Measurements from ENCODE around the gene PTCH2. TPM values are rescaled to one million over a fixed set of nuclear protein-coding genes. Genes with fewer than 3 reads are reported as not detected.

The PTCH2 gene
- total RNA-seq, 1 donor from 2014 or later: 0.43 TPM

DNA sequence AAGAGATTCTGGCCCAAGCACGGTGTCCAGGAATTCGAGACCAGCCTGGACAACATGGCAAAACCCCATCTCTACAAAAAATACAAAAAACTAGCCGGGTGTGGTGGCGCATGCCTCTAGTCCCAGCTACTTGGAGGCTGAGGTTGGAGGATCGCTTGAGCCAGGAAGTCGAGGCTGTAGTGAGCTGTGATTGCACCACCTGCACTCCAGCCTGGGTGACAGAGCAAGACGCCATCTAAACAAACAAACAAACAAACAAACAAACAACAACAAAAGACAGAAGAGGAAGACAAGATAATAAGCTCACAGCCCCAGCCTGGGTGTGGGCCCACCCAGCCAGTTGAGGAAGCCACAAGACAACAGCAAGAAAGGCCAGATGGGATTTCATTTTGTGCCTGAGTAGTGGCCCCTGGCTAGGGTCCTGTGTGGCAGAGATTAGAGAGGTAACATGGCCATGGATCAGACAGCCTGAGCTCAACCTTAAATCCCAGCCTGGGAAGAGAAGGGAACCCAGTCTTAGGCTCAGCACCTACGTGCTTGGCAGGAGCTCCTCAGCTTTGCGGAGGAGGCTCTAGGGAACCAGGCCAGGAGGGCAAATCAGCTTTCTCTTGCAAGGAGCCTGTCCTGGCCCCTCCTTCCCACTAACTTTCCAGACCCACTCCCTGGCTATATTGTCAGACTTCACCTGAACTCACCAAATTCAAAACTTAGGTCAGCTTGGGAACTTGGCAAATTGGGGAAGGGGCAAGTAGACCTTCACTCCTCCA lies 50.1 kb downstream of the PTCH2 start:
- intact Hi-C loops (cut with DNase I): no loop called here
- ATAC-seq (no peak), DNase-seq (ENCODE audit: missing footprints) (no peak)

DNA sequence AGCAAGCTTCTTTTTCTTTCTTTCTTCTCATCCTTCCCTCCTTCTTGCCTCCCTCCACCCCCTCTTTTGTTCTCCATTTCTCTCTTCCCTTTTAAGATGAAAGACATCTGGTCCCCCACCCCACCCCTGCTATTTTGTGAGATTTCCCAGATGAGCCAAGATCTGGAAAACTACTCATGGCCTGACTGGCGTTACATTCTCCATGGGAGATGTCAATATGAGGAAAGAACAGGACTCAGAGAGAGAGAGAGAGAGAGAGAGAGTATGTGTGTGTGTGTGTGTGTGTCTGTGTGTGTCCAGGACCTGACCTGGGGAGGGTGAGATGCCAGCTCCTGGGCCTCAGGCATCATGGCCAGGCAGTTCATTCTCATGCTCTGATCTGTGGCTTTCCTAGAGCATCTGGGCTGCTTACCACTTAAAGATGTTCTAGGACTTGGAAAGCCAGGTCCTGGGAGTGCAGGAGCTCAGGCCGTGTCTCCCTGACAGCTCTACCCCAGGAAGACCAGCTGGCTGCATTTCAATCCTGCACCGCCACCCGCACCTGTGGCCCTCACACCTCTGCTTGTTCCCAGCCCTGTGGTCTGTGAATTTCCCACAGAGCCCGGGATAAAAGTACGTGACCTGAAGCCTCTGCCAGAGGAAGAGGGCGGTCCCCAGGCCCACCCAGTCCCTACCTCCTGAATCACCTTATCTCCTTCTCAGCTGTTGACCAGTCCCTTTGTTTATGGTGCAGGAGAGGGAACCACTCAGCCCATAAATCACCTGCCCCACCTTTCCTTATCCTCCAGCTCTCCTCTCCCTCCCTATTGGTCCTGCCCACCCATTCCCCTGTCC lies 51.9 kb downstream of the PTCH2 start:
- intact Hi-C loops (cut with DNase I): no loop called here
- DNase-seq (ENCODE audit: missing footprints) (no peak), ATAC-seq (no peak)

DNA sequence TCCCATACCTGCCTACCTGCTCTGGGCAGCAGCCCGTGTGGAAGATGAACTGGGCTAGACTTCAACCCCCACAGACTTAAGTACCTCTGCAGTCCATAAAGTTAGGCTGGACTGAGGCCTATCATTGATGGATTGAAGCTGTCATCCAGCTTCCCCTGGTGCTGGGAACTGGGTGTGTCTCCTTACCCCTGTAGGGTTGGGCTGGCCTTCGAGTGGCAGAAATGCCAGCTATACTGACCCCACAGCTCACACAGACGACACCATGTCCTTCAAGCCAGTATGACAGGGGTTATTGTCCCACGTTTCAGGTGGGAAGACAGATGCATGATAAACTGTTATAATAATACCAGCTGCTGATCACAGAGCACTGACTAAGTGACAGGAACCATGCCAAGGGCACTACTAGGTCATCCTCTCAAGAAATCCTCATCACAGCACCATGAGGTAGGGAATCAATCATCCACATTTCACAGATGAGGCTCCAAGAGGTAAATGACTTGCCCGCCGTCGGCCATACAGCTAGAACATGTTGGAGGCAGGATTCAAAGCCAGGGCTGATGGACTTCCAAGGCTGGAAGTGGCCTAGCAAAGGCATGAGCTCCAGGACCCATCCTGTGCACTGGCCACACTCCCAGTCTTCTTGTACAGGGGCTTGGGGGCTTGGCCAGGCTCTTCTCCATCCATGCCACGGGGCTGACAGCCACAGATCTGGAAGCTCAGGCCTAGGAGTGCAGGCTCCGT lies 54.8 kb downstream of the PTCH2 start, which contains the start of gene BEST4:
BEST4 (minus strand) TSS at position 51 of the 741 bp plus-strand sequence. CDS start 465 bp downstream, outside the sequence.
- no peak for DNase-seq (ENCODE audit: missing footprints)
- ATAC-seq: no peak
- intact Hi-C loops (cut with DNase I): no loop called here

DNA sequence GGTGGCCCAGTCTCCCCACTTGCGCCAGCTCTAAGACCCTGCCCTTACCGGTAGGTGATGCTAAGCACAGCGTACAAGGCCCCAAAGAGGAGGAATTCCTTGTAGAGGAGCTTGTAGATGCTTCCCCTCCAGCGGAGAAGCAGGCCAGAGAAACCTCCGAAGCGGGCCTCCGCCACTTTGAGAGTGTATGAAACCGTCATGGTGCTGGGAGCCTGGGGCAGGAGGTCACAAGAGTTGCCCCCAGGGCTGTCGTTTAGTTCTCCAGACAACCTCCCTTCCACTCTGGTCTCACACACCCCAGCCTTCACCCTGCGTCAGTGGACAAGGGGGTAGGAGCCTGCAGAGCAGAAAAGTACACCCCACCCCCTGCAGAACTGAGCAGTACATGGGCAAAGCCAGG lies 55.5 kb downstream of the PTCH2 start:
- no peak for ATAC-seq
- intact Hi-C loops (cut with DNase I): no loop called here
- no peak for DNase-seq (ENCODE audit: missing footprints)

DNA sequence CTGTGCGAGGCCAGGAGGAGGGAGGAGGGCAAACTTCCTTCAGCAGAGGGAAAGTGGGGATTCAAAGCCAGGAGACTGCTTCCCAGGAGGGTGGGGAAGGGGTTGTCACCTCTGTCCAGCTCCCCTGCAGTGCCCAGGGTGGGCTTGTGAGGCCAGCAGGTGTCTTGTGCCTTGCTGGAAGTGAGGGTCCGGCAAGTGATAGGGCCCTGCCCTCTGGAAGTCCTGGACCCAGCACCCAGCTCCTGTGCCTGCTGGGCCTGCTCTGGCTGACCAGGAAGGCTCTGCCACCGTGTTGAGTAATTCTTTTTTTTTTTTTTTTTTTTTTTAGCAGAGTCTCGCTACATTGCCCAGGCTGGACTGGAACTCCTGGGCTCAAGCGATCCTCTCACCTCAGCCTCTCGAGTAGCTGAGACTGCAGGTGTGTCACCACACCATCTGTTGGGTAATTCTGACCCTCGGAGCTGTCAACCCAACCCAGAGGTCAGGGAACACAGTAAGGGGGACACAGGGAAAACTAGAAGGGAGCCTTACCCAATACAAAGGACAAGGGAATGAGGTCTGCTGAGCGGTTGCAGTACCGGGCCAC lies 56.1 kb downstream of the PTCH2 start:
- DNase-seq (ENCODE audit: missing footprints) (no peak), ATAC-seq (no peak)
- intact Hi-C loops (cut with DNase I): no loop called here

DNA sequence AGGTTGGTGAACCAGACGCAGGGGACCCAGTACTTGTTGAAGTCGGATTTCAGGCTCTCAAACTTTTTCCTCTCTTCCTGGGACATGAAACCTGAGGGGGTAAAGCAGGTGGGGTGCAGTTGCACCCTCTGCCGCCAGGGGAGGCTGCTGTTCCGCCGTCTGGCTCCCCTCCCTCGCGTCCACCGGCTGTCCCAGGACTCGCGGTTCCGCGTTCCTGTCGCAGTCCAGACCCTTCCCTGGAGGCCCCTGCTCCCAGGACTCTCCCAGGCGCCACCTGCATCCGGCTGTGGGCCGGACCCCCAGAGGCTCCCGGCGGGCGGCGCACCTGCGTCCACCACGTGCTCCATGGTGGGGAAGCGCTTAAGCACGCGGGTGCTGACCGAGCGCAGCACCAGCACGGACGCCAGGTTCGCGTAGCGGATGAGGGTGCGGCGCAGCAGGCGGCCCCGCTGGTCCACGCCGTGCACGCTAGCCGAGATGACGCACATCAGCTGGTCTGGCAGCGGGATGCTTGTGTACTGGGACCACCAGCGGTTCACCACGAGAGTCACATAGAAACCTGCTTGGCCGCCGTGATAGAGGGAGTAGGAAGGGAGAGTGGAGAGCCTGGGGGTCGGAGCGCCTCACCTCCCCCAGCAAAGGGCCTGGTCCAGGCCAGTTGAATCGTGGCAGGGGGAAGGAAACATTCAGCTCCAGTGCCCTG lies 56.8 kb downstream of the PTCH2 start:
- ATAC-seq (peak; percentile 63), DNase-seq (ENCODE audit: missing footprints) (peak; percentile 86)
- intact Hi-C loops (cut with DNase I): no loop called here

DNA sequence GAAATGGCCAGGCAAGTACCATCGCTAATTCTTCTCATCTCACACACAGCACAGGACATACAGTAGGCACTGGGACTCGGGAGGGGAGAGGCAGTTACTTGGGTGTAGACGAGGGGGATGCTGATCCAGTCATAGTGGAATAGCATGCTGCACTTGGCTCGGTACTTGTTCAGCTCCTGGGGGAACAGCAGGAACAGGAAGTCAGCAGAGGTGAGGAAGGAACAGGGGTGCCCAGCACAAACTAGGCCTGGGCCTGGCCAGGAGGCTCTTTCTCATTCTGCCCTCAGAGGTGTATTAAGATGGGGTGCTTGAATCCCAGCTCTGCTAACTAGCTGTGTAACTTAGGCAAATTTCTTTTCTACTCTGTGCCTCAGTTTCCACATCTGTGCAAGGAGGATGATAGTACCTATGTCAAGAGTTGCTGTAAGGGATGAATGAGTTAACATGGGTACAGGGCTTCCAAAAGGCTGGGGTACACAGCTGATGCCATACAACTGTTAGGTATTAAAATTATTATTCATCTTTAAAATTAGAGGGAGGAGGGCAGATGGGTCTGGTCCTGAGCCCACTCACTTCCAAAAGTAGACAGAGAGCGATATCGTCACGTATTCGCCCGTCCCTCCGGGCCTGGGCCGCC lies 57.4 kb downstream of the PTCH2 start:
- intact Hi-C loops (cut with DNase I): no loop called here
- DNase-seq (ENCODE audit: missing footprints) (no peak), ATAC-seq (no peak)

DNA sequence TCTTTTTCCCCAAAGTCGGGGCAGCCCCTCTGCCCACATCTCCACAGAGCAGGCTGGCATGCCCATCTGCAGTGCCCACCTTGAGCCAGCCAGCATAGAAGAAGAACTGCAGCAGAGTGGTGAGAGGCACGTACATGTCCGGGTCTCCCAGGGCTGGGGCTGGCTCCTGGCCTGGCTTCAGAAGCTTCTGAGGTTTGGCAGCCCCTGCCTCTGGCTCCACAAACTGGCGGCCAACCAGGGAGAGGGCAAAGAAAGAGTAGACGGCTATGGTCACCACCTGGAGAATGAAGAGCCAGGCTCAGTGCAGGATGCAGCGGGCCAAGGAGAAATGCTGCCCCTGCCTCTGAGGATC lies 58.0 kb downstream of the PTCH2 start:
- ATAC-seq (no peak), DNase-seq (ENCODE audit: missing footprints) (no peak)
- intact Hi-C loops (cut with DNase I): no loop called here

DNA sequence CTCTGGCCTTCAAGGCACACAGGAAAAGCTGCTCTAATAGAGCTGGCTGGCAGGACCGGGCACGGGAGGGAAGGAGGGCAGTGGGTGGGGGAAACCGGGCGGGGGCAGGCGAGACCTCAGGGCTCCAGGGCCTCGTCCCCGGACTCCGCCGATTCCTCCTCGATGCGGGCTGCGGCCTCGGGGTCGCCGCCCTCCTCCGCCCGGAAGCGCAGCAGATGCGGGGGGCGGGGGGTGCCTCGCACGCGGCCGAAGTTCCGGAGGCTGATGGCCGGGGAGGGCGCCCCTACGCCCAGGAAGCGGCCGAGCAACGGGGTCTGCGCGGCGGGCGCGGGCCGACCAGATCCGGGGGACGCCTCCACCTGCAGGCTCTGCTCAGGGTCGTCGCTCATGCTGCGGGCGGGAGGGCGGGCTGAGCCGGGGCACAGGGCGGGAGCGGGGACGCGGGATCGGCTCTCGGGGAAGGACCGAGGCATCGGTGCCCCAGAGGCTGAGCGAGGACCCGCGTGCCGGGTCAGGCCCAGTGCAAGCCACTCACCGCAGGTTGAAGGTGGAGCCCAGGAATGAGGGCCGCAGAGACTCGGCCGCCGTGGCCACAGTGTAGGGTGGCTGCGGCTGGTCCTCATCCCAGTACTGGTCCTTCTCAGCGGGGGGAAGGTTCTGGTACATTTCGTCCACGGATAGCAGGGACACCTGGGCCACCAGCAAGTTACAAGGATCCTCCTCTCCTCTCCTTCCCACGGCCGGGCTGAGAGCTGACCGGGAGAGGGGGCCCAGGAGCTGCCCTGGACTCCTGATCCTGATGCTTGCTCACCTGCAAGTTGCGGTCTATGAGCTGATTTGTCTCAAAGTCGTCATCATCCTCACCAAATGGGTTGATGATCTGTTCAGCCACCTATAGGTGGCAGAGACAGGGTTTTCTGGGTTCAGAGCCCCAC lies 58.7 kb downstream of the PTCH2 start:
- peak; percentile 38 for ATAC-seq
- intact Hi-C loops (cut with DNase I): no loop called here
- no peak for DNase-seq (ENCODE audit: missing footprints)

DNA sequence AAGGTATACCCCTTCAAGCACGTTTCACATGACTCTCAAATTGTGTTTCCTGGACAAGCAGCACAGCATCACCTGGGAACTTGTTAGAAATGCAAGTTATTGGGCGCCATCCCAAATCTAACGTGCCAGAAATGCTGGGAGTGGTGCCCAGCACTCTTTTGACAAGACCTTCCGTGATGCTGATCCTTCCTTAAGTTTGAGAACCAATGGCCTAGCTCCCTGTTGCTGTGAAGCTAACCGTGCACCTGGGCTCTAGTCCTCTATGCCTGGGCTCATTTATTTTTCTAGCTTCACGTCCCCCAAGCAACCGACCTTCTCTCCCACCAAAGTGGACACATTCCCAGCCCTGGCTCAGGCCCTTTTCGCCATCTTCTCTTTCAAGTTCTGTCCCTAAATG lies 59.4 kb downstream of the PTCH2 start:
- ATAC-seq (no peak), DNase-seq (ENCODE audit: missing footprints) (no peak)
- intact Hi-C loops (cut with DNase I): no loop called here

DNA sequence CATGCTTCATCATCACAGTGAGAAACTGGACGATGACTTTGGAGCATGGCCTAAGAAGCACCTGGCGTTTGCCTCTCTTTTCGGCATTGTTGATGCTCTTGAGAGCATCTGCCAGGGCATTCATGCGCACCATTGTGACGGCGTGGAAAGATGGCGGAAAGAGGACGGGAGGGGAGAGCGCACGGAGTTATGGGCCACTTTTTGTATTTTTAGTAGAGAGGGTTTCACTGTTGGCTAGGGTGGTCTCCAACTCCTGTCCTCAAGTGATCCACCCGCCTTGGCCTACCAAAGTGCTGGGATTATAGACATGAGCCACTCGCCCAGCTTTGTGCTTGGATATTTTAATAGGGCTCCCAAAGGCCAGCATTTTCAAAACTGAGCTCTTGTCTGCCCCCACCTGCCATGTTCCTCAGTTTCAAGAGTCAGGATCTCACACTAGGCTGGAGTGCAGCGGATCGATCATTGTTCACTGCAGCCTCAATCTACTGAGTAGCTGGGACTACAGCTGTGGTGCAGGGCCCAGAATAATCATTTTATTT lies 62.4 kb downstream of the PTCH2 start:
- no peak for DNase-seq (ENCODE audit: missing footprints)
- intact Hi-C loops (cut with DNase I): no loop called here
- no peak for ATAC-seq

DNA sequence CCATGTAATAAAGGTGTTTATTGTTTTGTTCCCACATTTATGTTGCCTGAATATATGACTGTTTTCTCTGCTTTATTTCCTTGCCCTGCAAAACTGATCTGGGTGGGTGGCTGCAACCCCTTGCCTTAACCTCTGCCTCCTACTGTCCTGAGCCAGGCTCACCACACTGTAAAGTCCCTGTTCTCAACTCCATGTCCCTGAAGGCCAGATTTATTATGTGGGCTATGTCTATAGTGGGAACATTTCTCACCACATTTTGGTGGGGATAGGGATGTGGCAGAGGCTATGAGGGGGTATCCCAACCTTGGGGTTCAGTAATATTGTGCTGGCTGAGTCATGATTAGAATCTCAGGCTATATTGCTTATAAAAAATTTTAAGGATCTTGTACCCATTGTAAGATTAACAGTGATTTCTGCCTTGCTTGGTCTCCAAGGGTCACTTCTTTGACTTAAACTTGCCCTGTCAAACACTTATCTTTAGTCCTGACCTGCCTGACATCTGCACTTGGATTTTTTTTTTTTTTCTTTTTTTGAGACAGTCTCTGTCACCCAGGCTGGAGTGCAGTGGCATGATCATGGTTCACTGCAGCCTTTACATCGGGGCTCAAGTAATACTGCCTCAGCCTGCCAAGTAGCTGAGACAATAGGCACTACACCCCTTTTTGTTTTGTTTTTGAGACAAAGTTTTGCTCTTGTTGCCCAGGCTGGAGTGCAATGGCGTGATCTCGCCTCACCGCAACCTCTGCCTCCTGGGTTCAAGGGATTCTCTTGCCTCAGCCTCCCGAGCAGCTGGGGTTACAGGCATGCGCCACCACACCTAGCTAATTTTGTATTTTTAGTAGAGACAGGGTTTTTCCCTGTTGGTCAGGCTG lies 64.1 kb downstream of the PTCH2 start:
- DNase-seq (ENCODE audit: missing footprints) (no peak), ATAC-seq (no peak)
- intact Hi-C loops (cut with DNase I): loop anchor here (5.0 kb wide), 1 partner anchor 228 kb away; no protein-coding TSS in a partner anchor

DNA sequence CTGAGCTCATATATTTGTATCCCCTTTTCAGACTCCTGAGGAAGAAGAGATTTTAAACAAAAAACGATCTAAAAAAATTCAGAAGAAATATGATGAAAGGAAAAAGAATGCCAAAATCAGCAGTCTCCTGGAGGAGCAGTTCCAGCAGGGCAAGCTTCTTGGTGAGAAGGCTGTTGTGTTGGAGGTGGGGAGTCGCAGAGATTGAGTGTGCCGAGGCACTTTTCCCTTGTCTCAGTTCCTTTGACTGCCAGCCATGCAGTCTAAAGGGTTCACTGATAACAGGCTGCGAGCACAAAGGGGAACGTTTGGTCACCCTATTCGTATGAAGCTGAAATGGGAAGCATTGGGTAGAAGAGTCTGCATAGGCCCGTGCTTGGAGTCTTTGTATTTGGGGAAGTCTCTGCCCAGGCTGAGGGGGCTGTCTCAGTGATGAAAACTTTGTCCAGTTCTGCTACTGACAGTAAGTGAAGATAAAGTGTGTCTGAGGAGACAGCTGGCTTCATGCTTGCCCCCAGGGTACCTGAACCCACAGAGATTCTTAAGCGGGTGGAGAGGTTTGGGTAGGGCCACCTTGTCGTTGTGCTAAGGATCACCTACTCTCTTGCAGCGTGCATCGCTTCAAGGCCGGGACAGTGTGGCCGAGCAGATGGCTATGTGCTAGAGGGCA lies 65.0 kb downstream of the PTCH2 start:
- ATAC-seq (no peak), DNase-seq (ENCODE audit: missing footprints) (no peak)
- intact Hi-C loops (cut with DNase I): loop anchor here (5.0 kb wide), 1 partner anchor 229 kb away; no protein-coding TSS in a partner anchor

DNA sequence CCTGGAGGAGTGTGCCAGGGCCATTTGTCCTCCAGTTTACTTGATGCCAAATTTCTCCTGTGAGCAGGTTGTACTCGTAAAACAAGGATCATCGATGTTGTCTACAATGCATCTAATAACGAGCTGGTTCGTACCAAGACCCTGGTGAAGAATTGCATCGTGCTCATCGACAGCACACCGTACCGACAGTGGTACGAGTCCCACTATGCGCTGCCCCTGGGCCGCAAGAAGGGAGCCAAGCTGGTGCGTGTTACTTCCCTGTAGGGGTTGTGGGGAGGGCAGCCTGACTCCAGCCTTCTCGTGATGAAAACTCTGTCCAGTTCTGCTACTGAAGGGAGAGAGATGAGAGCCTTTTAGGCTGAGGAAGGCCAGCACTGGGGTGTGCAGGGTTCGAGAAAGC lies 65.5 kb downstream of the PTCH2 start:
- DNase-seq (ENCODE audit: missing footprints): no peak
- intact Hi-C loops (cut with DNase I): loop anchor here (5.0 kb wide), 1 partner anchor 230 kb away; no protein-coding TSS in a partner anchor

DNA sequence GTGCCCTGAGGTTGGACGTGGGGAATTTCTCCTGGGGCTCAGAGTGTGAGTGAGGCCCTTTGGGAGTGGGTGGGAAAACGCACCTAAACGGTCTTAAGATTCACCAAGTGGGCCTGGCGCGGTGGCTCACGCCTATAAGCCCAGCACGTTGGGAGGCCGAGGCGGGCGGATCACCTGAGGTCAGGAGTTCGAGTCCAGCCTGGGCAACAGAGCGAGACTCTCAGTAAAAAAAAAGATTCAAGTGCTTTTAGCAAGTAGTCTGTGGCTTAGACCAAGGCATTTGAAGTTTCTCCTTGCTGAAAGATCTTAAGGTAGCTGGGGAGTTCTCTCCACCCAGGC lies 66.4 kb downstream of the PTCH2 start:
- DNase-seq (ENCODE audit: missing footprints) (no peak), ATAC-seq (no peak)
- intact Hi-C loops (cut with DNase I): loop anchor here (5.0 kb wide), 1 partner anchor 231 kb away; no protein-coding TSS in a partner anchor

More for the DNA sequence above, 65.5 kb downstream of the PTCH2 start:
- no peak for ATAC-seq
